PC-9 (cell line): Measurements from ENCODE around the gene MCC. TPM values are rescaled to one million over a fixed set of nuclear protein-coding genes. Genes with fewer than 3 reads are reported as not detected.

ENCODE experiments used
- BruUV-seq: library from RNA; stranded (reverse); fragments of 400-500 nt; replicated peaks from 2 replicates; lab custom pipeline; 2021; lab: Mats Ljungman, UMichigan
- CTCF ChIA-PET: fragments of 300-600 bp; sonication (Branson Sonifier 250); formaldehyde crosslinking; loops from one replicate; lab custom pipeline; 2022; ENCODE audit warnings: antibody characterized with exemption; lab: Charles Lee
- POLR2A ChIA-PET: fragments of 300-600 bp; sonication (Branson Sonifier 250); formaldehyde crosslinking; loops from one replicate; lab custom pipeline; 2022; ENCODE audit warnings: antibody characterized with exemption; ENCODE audit not compliant: unreplicated experiment; lab: Charles Lee
- DNase-seq, 2 experiments: peaks; one replicate each; pipeline versions ENCODE4 v3.0.0 to v3.0.0-alpha.2; 2015 to 2022; ENCODE audit warnings: mixed read lengths in 1 of 2
- H2AFZ ChIP-seq: fragments of 200-600 bp; sonication (generic); 2 replicates; pipeline ENCODE4 v1.8.1; 2017; ENCODE audit warnings: antibody characterized with exemption
- H3F3A ChIP-seq: fragments of 200-600 bp; sonication (generic); 2 replicates; pipeline ENCODE4 v1.8.1; 2017; ENCODE audit warnings: antibody characterized with exemption, mild to moderate bottlenecking, low read depth; ENCODE audit not compliant: insufficient read depth
- H3K27ac ChIP-seq: fragments of 200-600 bp; sonication (generic); 2 replicates; pipeline ENCODE4 v1.6.1; 2016; ENCODE audit warnings: mixed run types
- H3K27me3 ChIP-seq: fragments of 200-600 bp; sonication (generic); 2 replicates; pipeline ENCODE4 v1.6.1; 2016; ENCODE audit warnings: low read depth, mixed run types; ENCODE audit not compliant: insufficient read depth
- H3K36me3 ChIP-seq: fragments of 200-600 bp; sonication (generic); 2 replicates; pipeline ENCODE4 v1.6.1; 2016; ENCODE audit warnings: low read depth, mixed run types
- H3K4me1 ChIP-seq: fragments of 200-600 bp; sonication (generic); replicated peaks from 2 replicates; pipeline ENCODE4 v1.6.1; 2016; ENCODE audit warnings: mixed run types; ENCODE audit not compliant: insufficient read depth
- H3K4me2 ChIP-seq: fragments of 200-600 bp; sonication (generic); 2 replicates; pipeline ENCODE4 v1.6.1; 2017; ENCODE audit warnings: mixed run types
- H3K4me3 ChIP-seq: fragments of 200-600 bp; sonication (generic); 2 replicates; pipeline ENCODE4 v1.6.1; 2016; ENCODE audit warnings: mixed run types
- H3K79me2 ChIP-seq: fragments of 200-600 bp; sonication (generic); 2 replicates; pipeline ENCODE4 v1.6.1; 2017; ENCODE audit warnings: low read depth, mixed run types
- H3K9me2 ChIP-seq: fragments of 200-600 bp; sonication (generic); 2 replicates; pipeline ENCODE4 v1.8.1; 2017; ENCODE audit warnings: mild to moderate bottlenecking; ENCODE audit not compliant: insufficient read depth
- H3K9me3 ChIP-seq: fragments of 200-600 bp; sonication (generic); 2 replicates; pipeline ENCODE4 v1.8.1; 2016; ENCODE audit warnings: low read depth; ENCODE audit not compliant: insufficient read depth
- H4K20me1 ChIP-seq: fragments of 200-600 bp; sonication (generic); 2 replicates; pipeline ENCODE4 v1.8.1; 2017; ENCODE audit not compliant: insufficient read depth
- CTCF ChIP-seq: fragments of 200-600 bp; sonication (generic); conservative IDR thresholded peaks from 2 replicates; pipeline ENCODE4 v1.6.1; 2017; ENCODE audit warnings: mixed run types, antibody characterized with exemption, mild to moderate bottlenecking, moderate library complexity
- EZH2 ChIP-seq: fragments of 200-600 bp; sonication (generic); IDR thresholded peaks from 2 replicates; pipeline ENCODE4 v1.8.0; 2017; ENCODE audit warnings: antibody characterized with exemption, low read depth
- intact Hi-C: fragments of 100-400 bp; cut with micrococcal nuclease; formaldehyde crosslinking; loops from one replicate; pipeline ENCODE4 v1.10.0; 2022; ENCODE audit not compliant: unreplicated experiment
- total RNA-seq: library from RNA; stranded (reverse); gene quantifications from 2 replicates; pipeline ENCODE4 v1.2.3, GENCODE V29; 2021

Gene MCC
- total RNA-seq, 1 experiment from 2014 or later: 2.5 TPM

GRCh38 chr5:113221294-113222176 lies 266.7 kb downstream of the MCC start:
- ChIA-PET POLR2A (no interaction called here), CTCF (no interaction called here)
- Histone ChIP-seq H4K20me1 (no peaks in the 10 kb centered on the region), H3K4me2 (no peak overlapping the region), H3K36me3 (no peaks in the 10 kb centered on the region), H3K79me2 (no peaks in the 10 kb centered on the region), H3K4me1 (peaks cover 6% of the 10 kb centered on the region; the same call in 1 of the 2 replicates), H3F3A (no peaks in the 10 kb centered on the region), H2AFZ (no peak overlapping the region), H3K4me3 (no peak overlapping the region), H3K27me3 (no peaks in the 10 kb centered on the region), H3K27ac (no peak overlapping the region), H3K9me3 (no peaks in the 10 kb centered on the region), H3K9me2 (no peaks in the 10 kb centered on the region)
- BruUV-seq: no TSS peak
- no peak for DNase-seq
- intact Hi-C loops: no loop called here
- TF ChIP-seq CTCF (no peak), EZH2 (no peak)

GRCh38 chr5:113219695-113220094 lies 268.6 kb downstream of the MCC start:
- Histone ChIP-seq H3K9me2 (no peaks in the 10 kb centered on the region), H3K79me2 (no peaks in the 10 kb centered on the region), H3K4me2 (no peak overlapping the region), H2AFZ (no peak overlapping the region), H3K4me1 (peaks cover 6% of the 10 kb centered on the region; the same call in 1 of the 2 replicates), H3K27me3 (no peaks in the 10 kb centered on the region), H3K36me3 (no peaks in the 10 kb centered on the region), H3K27ac (no peak overlapping the region), H3K4me3 (no peak overlapping the region), H3K9me3 (no peaks in the 10 kb centered on the region), H4K20me1 (no peaks in the 10 kb centered on the region), H3F3A (no peaks in the 10 kb centered on the region)
- no peak for TF ChIP-seq EZH2
- intact Hi-C loops: no loop called here
- CTCF ChIA-PET: no interaction called here
- no peak for DNase-seq
- POLR2A ChIA-PET: no interaction called here
- BruUV-seq: no TSS peak

- Histone ChIP-seq H3K4me1 (peaks cover 6% of the 10 kb centered on the region; the same call in 1 of the 2 replicates), H3K79me2 (no peaks in the 10 kb centered on the region), H3F3A (no peaks in the 10 kb centered on the region), H3K27ac (no peak overlapping the region), H3K27me3 (no peaks in the 10 kb centered on the region), H3K9me3 (no peaks in the 10 kb centered on the region), H4K20me1 (no peaks in the 10 kb centered on the region), H3K4me2 (no peak overlapping the region), H3K9me2 (no peaks in the 10 kb centered on the region), H3K36me3 (no peaks in the 10 kb centered on the region), H2AFZ (no peak overlapping the region), H3K4me3 (no peak overlapping the region)
- intact Hi-C loops: no loop called here
- no peak for DNase-seq
- no TSS peak for BruUV-seq
- ChIA-PET POLR2A (interaction anchor here (0.6 kb wide), 1 partner anchor 958 kb away, joined by 21 read pairs; no protein-coding TSS in a partner anchor), CTCF (no interaction called here)
- TF ChIP-seq EZH2 (no peak), CTCF (no peak)
Observed at GRCh38 chr5:113218906-113219517, 269.2 kb downstream of the MCC start.
